Stimulated activated naive CD4-positive, alpha-beta T cell treated with Interleukin-2 at 50 U/mL for 16 hours (primary cell): ENCODE data around the gene ASB13.

Experiments
- DNase-seq: peaks from one replicate; lab custom pipeline; 2025; lab: John Stamatoyannopoulos, UW

ASB13 gene

DNA sequence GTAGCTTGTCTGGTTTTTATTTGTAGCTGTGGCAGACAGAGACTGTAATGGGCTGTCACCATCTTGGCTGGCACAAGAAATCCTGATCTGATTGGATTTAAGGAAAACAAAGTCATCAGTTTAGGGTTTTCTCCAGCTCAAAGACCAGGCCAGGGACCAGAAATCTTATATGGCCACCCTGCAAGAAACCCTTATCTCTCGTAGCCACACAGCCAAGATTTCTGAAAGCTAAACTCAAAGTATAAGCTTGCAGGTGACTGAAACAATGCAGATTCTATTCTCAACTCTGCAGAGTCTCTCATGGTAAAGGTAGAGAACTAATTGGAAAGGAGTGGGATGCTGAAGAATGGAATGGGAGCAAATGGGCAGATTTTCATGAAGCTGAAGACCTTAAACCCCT is 3.2 kb upstream of the ASB13 start:
- no peak for DNase-seq

DNA sequence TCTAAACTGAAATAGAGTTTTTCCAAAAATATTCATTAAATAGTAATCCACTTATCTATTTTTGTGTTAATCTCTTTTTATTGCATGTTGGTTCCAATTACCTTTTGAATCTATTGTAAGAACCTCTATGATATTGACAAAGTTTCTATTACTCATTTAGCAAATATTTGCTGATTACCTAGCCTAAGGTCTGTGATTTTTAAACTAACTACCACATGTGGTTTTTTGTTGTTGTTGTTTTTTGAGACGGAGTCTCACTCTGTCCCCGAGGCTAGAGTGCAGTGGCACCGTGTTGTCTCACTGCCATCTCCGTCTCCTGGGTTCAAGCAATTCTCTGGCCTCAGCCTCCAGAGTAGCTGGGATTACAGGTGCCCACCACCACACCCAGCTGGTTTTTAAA is 2.0 kb upstream of the ASB13 start:
- DNase-seq = no peak

DNA sequence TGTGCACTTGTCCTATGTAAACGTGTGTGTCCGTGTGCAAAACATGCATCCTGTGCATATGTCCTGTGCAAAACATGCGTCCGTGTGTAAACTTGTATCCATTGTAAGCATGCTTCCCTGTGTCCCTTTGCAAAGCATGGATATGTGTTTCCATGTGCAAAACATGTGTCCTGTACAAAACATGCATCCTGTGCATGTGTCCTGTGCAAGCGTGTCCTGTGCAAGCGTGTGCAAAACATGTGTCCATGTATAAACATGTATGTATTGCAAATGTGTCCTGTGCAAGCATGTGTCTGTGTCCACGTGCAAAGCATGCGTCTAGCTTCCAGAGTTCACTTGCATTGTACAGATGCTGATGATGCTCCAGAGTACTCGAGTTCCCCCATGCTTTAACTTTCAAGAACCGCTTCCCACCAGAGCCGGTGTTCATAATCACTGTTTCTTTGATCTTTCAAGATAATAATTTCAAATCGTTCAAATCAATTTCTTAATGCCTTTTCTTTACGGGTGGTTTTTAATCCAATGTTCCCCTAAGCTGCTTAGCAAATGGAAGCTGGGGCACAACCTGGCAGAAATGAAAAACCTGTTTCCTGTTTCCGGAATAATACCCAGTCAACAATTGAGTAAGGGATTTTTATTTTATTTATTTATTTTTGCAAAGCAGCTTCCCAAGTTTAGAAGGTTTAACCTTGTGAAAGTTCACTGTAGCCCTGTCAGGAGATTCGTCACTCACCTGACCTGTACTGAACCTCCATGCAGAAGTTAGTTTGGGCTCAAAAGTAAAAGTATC is 641 bp upstream of the ASB13 start:
- no peak for DNase-seq

DNA sequence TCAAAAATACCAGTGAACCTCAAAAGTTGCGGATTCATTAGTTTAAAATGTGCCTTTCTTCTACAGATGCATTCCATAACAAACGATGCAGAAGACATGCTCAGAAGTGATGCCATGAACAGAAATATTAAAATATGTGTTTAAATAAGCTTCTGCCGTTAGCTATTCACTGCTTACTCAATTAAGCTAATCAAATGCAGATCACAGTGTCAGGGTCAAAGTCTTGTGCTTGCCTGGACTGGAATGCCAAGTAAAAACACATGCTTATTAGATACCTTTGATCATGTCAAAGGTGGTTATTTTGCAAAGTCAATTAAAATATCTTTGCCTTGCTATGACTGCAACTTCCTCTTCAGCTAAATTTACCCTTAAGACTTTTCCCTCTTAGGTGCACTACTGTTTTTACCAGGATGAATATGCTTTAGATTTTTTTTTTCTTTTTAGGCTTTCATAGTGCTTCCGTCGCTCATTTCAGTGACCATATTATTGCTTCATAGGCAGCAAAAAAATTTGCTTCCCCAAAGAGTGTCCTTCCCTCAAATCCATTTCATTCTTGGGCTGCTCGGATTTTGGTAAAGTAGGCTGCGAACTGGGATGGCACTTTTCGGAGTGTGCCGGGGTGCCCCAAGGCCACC is 905 bp downstream of the ASB13 start:
- no peak for DNase-seq

DNA sequence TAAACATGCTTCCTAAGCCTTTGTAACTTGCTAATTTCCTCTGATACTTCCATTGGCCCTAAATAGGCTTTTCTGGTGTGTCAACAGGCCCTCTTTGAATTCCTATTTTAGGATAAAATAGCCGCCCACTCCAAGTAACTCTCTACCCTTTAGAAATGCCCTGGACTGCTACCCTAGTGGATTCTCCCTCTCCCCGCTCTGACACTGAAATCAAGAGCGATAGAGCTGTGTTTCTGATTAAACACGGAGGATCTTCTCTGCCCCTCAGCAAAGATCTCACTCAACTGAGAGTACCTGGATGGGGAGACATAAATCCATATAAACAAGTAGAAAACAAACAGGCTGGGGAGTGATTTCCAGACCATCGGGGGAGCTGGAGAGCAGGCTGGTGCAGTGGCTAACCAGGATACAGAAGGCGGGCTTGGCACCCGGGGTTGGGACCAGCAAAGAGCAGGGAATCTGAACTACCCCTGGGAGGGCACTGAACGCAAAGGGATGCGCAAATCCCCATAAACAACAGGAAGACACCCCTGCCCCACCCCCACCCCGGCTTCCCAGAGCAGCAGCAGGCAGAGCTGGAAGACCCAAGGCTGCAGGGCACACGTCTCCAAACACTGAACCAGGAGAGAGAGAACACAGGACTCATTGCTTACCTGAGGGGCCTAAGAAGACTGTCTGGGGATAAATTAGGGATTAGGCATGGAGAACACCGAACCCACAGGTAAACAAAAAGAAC is 2.5 kb downstream of the ASB13 start:
- no peak for DNase-seq

DNA sequence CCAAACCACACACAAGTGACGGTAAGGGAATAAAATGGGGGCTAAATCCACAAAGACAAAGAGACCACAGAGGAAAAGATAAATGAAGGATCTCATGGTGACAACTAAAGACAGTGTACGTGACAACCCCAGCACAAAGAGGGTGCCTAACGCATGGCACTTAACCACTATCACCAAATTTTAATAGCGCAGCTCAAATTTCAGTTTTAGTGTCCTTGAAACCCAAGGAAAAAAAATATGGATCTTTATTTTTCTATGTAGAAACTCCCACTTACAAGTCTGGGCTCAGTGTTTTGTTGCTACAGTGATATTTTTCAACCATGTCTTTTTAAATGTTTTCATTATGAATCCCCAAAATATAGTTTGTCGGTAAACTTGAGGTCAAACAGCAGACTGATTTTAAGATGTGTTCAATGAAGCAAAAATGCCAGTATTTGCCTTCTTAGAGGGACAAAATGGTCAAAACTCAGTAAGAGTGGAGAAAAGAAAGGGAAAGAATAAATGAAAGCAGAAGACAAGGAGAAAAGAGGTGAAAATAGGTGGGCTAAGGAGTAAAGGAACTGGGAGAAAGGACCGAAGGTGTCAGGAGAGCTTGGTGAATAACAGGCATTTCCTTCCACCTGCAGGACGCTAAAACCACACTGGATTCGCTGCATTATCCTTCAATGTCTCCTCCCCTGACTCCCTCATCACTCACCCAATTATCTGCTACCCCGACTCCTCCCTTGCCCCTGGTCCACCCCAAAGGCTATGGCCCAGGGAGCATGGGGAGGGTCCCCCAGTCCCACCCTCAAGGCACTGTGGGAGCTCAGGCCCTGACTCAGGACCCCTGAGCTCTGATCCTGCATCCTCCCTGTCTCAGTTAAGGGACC is 3.5 kb downstream of the ASB13 start:
- no peak for DNase-seq

DNA sequence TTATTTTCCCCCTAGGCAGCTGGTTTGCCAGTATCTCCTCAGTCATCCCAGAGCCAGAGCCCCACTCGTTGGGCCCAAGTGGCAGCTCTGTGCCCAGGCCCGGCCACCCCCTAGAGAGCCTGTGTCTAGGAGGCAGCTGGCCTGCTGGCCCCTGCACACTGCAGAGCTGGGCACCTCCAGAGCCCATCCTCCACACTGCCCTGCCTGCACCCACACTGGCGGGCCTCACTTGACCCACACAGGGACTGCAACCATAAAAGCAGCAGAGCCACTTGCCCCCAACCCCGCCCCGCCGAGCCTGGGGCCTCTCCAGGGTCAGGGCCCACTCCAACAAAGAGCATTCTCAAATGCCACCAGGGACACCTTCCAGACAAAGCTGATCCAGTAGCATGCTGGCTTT is 5.4 kb downstream of the ASB13 start:
- DNase-seq = no peak

DNA sequence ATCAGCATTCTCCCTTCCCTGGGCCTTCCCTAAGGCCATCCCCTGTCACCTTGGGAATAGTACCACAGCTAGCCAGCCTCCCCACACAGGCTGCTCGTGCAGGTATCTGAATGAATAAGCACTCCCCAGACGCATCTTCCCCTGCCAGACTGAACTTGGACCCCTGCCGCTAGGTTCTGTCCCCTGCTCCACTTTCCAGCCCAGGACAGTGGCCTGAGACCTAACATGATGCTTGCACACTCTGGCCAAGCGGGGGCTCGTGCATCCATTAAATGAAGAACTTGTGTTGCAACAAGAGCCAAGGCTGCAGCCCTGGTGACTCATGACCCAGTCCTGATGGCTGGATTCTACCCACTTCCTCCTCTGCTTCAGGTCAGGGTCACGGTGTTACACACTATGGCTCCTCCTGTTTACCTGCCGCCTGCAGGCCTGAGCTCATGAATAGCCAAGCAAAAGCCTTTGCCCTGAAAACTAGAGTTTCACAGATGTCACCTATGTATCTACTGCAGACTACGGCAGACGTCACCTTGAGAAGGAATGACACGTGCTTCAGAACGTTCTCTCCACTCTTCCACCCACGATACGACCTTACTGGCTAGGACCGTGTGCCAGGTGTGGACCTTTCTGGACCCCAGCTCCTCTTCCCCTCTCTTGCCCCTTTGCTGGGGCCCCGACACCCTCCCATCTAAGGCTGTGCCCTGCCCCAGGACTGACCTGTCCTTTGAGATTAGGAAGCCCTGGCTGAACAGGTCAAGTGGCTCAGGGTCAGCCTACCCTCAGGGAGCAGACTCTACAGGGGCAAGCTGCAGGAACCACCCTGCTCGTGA is 6.5 kb downstream of the ASB13 start:
- DNase-seq = no peak

DNA sequence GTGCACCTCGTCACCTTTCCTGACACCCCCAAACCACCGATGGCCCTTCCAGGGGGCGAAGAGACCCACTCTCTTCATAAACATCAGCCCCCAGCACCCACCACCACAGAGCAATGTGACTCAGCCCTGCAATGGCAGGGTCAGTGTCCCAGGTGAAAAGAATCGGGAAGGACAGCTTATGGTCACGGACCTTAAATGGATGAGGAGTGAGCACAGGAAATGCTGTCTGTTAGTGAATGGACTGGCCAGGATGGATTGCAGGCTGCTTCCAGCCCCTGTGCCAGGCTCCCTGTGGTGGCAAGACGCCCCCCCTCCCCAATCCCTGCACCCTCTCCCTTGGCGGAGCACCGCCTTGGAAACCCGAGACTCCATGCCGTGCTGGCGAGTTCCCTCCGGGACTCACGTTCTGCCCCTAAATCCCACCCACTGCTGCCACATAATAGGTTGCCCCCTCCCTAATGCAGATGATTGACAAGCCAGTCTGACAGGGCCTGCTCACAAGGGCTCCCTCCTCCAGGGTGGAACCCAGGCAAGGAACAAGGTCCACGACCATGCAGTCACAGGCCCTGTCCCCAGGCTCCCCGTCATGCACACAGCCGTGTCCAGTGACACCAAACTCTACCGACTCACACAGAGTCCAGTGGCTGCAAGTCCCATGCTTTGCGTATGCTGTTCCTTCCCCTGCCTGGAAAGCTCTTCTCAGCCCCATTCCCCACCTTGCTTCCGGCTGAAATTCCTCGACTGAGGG is 7.3 kb downstream of the ASB13 start:
- DNase-seq = no peak

DNA sequence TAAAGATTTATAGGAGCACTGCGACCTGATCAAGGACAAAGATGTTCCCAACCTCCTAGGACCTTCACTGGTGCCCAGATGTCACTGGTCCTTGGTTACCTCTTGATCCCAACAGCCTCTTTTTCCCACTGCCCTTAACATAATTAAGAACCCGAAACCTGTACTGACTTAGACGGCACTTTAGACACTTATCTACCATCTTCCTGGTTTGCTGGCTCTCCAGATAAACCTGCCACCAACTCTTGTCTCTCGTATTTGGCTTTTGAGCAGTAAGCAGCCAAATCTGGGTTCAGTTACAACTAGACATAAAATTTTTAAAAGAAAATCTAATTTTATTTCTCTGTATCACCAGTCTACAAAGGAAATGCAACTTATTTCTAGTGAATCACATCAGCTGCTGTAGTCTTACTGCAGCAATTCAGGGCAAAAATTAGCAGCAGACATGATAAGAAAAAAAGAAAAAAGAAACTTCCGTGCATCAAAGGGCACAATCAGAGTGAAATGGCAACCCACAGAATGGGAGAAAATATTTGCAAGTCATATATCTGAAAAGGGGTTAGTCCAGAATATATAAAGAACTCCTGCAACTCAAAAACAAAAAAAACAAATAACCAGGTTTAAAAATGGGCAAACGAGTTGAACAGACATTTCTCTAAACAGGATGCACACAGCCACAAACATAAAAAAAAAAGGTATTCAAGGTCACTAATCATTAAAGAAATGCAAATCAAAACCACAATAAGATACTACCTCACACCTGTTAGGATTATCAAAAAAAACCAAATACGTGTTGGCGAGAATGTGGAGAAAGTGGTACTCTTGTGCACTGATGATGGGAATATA is 9.4 kb downstream of the ASB13 start:
- no peak for DNase-seq

DNA sequence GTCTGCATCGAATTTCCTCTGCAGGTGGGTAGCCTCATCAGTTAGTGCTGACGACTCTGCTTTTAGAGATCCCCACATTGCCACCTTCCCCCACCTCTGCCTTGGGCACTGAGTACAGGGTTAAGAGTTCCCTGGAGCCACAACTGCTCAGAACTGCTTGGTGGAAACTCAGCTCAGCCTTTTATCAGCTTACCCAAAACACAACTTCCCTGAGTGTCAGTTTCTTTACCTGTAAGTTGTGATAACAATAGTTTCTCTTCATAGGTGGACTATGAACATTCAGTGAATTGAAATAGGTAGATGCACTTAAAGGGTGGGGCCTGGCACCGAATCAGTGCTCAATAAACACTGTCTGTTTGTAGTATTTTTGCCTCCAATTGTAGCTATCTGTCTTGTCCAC is 11.3 kb downstream of the ASB13 start:
- DNase-seq = no peak

DNA sequence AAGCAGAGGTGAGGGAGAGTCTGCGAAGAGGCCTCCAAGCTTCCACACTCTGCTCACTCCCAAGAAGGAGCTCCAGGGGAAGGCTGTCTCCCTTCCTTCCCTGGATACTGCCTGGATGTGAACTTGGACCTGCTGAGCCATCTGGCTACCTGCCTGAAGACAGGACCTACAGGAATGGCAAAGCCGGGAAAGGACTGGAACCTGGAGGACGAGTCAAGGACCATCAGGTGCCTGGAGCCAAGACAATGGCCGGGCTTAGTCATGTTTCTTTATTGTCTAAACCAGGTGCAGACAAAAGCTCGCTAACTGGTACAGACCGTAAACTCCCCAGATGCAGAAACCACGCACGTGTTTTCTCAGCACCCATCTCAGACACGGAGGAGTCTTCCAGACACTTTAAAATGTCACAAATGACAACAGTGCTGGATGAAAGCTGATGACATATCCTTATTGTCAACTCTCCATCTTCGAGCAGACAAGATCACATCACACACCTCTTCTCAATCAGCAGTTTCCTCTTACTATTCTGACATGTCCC is 12.1 kb downstream of the ASB13 start:
- DNase-seq = no peak

DNA sequence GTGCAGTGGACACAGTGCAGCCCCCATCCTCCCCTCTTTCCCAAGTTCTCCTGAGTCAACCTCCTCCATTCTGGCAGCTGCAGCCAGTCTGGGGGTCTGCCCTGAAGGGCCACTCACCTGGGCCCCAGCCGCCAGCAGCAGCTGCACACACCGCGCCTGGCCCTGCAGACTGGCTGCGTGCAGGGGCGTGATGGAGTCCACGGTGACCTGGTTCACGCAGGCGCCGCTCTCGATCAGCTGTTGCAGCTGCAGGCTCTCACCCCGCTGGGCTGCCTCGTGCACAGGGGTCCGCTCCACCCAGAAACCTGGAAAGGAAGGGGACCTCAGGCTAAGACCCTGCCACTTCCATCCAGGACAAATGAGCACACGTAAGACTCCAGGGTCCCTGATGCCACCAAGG is 13.6 kb downstream of the ASB13 start:
- no peak for DNase-seq

DNA sequence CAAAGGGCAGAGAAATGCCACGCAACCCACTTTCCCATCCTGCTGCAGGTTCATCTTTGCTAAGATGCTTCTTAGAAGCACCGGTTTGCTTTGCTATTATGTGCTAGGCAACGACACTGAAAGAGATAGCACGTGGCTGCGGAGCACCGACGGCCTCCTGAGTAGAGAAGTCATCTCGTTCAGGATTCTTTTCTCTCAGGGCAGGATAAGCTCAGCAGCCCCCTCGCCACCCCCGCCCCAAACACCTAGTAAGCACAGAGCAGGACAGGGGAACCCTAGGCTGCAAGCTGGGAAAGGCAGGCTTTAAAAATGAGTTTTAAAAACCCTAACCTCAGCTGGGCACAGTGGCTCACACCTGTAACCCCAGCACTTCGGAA is 15.0 kb downstream of the ASB13 start:
- DNase-seq = no peak

DNA sequence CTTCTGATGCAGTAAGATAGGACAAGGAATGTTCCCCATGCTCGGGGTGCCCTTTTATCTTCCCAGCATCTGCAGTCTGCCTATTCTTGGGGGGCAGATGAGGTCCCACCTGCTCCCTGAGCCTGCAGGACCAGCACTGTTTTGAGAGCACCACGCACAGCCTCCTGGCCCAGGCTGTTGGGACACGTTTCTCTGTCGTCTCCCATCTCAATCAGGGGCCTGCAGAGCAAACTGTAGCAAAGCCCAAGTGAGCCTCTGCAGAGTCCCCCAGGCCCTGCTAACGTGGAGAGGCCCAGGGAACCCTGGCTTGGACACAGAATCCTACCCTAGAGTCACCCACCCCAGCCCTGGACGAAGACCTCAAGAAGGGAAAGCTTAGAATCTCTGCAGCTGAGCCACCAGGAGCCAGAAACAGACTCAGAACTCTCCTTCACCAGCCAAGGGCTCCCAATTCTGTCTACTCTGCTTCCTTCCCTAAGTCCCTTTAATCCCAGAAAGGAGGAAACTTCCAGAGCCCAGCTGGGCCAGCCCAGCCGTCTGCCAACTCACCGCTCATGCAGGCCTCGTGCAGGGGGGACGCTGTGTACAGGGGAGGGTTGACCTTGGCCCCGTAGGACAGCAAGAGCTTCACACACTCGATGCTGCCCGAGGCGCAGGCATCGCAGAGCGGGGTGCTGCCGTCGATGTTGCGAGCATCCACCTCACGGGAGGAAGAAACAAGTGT is 15.6 kb downstream of the ASB13 start:
- no peak for DNase-seq

DNA sequence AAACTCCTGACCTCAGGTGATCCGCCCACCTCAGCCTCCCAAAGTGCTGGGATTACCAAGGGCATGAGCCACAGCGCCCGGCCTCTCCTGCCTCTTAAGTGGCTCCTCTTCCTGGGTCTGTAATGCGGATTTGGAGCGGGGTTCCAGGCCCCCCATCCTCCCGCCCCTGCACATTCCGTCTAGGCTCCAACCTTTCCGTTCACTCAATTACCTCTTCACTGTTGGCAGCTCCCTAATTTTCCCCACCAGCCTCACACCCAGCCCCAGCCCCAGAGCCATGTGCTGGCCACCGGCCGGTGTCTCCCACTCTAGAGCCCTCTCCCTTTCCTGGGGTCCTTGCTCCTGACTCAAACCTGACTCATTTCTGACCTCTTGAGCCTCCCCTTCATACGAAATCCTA is 16.6 kb downstream of the ASB13 start:
- DNase-seq = no peak

DNA sequence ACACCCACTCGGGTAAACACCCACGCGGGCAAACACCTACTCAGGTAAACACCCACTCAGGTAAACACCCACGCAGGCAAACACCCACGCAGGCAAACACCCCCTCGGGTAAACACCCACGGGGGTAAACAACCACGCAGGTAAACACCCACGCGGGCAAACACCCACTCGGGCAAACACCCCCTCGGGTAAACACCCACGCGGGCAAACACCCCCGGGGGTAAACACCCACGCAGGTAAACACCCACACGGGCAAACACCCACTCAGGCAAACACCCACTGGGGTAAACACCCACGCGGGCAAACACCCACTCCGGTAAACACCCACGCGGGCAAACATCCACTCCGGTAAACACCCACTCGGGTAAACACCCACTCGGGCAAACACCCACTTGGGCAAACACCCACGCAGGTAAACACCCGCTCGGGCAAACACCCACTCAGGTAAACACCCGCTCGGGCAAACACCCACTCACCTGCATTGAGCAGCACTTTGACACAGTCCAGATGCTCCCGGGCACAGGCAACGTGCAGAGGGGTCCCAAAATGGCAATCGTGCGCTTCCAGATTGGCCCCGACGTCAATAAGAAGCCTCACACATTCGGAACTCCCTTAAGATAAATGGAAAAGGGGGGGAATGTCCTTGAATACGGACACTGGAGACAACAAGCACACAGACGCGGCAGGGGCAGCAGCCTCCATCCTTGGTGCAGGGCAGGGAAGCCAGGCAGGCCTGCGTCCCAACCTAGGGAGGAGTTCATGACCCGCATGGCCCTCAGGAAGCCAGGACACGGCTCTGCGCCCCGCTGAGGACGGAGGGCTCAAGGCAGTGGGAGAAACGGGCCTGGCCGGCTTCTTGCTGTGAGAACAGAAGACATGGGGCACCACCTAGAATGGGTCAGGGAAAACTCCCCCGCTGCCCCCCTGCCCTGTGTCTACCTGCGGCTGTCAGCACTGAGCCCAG is 17.6 kb downstream of the ASB13 start:
- DNase-seq = no peak
